ENCODE measurements around the gene UBAP2. TPM values are rescaled to one million over a fixed set of nuclear protein-coding genes. Genes with fewer than 3 reads are reported as not detected.

The UBAP2 gene
- total RNA-seq, 4 donors from 2014 or later, result 27.2 to 52.5 (median 32.9) TPM

DNA sequence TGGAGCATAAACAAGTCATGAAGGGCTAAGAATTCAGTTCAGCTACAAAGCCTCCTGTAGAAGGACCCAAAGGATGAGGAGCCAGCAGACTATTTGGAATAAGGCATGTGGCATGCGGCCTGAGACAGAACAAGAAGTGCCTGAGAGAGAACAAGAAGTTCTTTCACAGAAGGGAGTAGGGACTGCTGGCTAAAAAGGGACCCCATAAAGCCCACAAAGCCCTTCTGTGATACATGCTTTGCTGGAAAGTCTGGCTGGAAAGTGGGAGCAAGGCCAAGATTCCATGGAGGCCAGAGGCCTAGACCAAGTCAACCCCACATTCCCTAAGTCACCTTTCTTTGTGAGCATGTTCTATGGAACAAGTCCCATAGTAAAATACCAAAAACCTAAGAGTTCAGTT lies 35.9 kb upstream of the UBAP2 start:
- H3K27ac ChIP-seq, result peak overlapping the region; percentile 77
- DNase-seq (ENCODE audit: low spot score in 2 of 2), result no peak
- 47% methylated on average over 1 of the region's 1 CpG for WGBS
- no peak overlapping the region for H3K4me3 ChIP-seq
- H3K4me1 ChIP-seq, result peaks cover 14% of the 10 kb centered on the region
- no peaks in the 10 kb centered on the region for H3K27me3 ChIP-seq
- H3K9me3 ChIP-seq, result no peaks in the 10 kb centered on the region
- TF ChIP-seq EP300 (IDR thresholded peaks at IDR 0.05), result peak; percentile 72
- TF ChIP-seq, protein P1, sequence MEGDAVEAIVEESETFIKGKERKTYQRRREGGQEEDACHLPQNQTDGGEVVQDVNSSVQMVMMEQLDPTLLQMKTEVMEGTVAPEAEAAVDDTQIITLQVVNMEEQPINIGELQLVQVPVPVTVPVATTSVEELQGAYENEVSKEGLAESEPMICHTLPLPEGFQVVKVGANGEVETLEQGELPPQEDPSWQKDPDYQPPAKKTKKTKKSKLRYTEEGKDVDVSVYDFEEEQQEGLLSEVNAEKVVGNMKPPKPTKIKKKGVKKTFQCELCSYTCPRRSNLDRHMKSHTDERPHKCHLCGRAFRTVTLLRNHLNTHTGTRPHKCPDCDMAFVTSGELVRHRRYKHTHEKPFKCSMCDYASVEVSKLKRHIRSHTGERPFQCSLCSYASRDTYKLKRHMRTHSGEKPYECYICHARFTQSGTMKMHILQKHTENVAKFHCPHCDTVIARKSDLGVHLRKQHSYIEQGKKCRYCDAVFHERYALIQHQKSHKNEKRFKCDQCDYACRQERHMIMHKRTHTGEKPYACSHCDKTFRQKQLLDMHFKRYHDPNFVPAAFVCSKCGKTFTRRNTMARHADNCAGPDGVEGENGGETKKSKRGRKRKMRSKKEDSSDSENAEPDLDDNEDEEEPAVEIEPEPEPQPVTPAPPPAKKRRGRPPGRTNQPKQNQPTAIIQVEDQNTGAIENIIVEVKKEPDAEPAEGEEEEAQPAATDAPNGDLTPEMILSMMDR (IDR thresholded peaks at IDR 0.05), result no peak
- H3K36me3 ChIP-seq, result peaks cover 41% of the 10 kb centered on the region

DNA sequence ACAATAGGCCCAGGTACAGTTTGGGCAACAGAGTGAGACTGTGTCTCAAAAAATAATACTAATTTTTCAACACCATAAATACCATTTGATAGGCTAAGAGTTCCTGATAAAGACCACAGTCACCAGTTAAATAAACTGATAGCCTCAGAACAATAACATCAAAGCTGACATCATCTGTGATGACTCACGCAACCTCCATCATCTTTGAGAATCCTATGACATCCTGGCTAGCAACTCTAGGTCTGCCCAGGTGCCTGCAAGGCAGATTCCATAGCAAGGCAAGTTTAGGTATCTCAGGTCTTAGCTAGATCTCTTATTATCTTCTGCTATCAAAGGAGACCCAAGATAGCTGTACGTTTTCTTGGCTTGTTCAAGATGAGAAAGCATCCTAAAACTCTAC lies 30.5 kb upstream of the UBAP2 start:
- TF ChIP-seq, protein P1 (IDR thresholded peaks at IDR 0.05), result no peak
- TF ChIP-seq EP300 (IDR thresholded peaks at IDR 0.05), result no peak
- TF ChIP-seq POLR2AphosphoS5 (IDR thresholded peaks at IDR 0.05), result no peak
- TF ChIP-seq POLR2A (IDR thresholded peaks at IDR 0.05), result no peak
- DNase-seq (ENCODE audit: low spot score in 2 of 2), result no peak

DNA sequence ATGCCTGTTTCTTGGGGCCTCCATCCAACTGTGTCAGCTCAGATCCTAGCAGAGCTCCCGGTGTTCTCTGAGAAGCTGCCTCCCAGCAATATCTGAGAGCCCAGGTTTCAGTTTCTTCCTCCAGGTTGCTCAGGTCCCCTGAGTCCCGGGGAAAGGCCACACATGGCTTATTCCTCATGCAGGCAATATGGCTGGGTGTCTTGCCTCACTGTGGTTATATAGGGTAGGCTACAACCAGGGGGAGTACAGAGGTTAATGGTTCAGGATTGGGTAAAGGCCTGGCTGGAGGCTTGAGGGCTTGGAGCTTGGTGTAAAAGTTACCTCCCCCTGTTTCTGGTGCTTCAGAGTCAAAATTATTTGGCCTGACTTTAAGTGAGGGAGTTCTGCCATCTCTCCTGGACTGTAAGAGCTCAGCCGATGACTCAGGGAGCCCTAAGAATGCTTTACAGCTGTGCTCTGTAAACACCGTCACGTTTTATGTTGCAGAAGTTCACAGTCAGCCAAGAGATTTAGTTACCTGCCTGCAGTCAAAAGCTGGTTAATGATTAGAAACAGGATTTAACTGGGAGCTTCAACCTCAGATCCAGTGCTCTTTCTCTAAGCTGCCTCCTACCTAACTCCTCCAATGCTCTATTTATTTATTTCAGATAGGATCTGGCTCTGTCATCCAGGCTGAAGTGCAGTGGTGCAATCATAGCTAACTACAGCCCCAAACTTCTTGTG lies 24.3 kb upstream of the UBAP2 start:
- TF ChIP-seq, protein P1 (IDR thresholded peaks at IDR 0.05), result no peak
- TF ChIP-seq POLR2AphosphoS5 (IDR thresholded peaks at IDR 0.05), result no peak
- TF ChIP-seq EP300 (IDR thresholded peaks at IDR 0.05), result no peak
- TF ChIP-seq POLR2A (IDR thresholded peaks at IDR 0.05), result no peak
- H3K4me3 ChIP-seq, result peak overlapping the region; percentile 11
- H3K27me3 ChIP-seq, result no peaks in the 10 kb centered on the region
- peaks cover 29% of the 10 kb centered on the region for H3K4me1 ChIP-seq
- no peaks in the 10 kb centered on the region for H3K36me3 ChIP-seq
- peak overlapping the region; percentile 93 for H3K27ac ChIP-seq
- 27% methylated on average over 5 of the region's 5 CpGs for WGBS
- no peak for DNase-seq (ENCODE audit: low spot score in 2 of 2)
- H3K9me3 ChIP-seq, result no peaks in the 10 kb centered on the region

More for the DNA sequence above, 30.5 kb upstream of the UBAP2 start:
- H3K27ac ChIP-seq, result no peak overlapping the region
- H3K4me1 ChIP-seq, result peaks cover 5% of the 10 kb centered on the region
- no peaks in the 10 kb centered on the region for H3K27me3 ChIP-seq
- WGBS, result 69% methylated on average over 2 of the region's 2 CpGs
- H3K4me3 ChIP-seq, result no peak overlapping the region
- no peaks in the 10 kb centered on the region for H3K9me3 ChIP-seq
- H3K36me3 ChIP-seq, result no peaks in the 10 kb centered on the region

DNA sequence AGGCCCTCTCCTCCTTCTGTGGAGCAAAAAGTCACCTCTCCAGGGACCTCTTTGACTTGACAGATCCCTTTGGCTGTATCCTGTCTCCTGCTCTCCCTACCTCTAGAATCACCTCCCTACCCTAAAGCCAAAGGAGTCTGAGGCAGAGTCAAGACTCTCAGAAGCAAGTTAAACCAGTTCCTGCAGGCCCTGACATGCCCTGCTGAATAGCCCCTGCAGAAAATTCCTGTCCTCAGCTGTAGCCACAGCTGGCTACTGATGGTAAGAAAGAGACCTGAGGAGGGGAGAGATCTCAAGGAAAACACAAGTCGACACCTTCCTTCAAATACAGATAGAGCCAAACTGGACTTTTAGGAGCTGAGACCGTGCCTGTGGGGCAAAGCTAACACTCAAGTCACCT lies 23.7 kb upstream of the UBAP2 start:
- H3K4me3 ChIP-seq, result peak overlapping the region; percentile 11
- H3K4me1 ChIP-seq, result peaks cover 29% of the 10 kb centered on the region
- DNase-seq (ENCODE audit: low spot score in 2 of 2), result no peak
- no peaks in the 10 kb centered on the region for H3K36me3 ChIP-seq
- peak overlapping the region; percentile 93 for H3K27ac ChIP-seq
- 67% methylated on average over 2 of the region's 2 CpGs for WGBS
- H3K9me3 ChIP-seq, result no peaks in the 10 kb centered on the region
- H3K27me3 ChIP-seq, result no peaks in the 10 kb centered on the region
- TF ChIP-seq POLR2A (IDR thresholded peaks at IDR 0.05), result no peak
- TF ChIP-seq POLR2AphosphoS5 (IDR thresholded peaks at IDR 0.05), result peak in 1 of 3 donors; percentile 84

DNA sequence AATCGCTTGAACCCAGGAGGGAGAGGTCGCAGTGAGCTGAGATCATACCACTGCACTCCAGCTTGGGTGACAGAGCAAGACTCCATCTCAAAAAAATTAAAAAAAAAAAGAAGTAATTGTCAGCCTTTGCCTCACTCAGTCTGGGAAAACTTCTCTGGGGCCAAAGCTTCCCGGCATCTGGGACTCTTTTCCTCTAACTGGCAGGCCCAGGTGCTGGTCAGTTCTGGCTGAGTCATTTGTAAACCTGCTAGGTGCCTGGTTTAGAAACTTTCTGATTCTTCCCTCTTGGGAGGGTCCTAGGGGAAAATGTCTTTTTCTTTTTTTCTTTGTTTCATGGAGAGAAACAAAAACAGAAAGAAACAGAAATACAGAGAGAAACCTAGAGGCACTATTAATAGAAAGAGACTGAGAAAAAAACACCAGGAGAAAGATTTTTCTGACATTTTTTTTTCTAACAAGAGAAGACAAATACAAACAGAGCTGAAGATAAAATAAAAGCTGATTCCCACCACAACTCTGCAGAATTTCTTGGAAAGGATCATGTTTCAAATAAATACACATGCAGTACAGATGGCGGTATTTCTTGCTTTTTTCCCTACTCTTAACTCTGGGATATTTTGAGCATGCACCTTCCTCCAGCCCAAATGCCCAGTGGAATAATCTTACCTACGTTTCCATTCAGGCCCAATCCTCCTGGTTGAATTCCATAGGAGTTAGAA lies 22.1 kb upstream of the UBAP2 start:
- Histone ChIP-seq H3K27me3 (no peaks in the 10 kb centered on the region), H3K4me3 (no peak overlapping the region), H3K4me1 (peaks cover 29% of the 10 kb centered on the region), H3K9me3 (no peaks in the 10 kb centered on the region), H3K27ac (no peak overlapping the region), H3K36me3 (no peaks in the 10 kb centered on the region)
- 64% methylated on average over 5 of the region's 5 CpGs for WGBS
- peak in 1 of 2 donors; percentile 24 for DNase-seq (ENCODE audit: low spot score in 2 of 2)
- TF ChIP-seq POLR2AphosphoS5 (IDR thresholded peaks at IDR 0.05) (no peak), EP300 (IDR thresholded peaks at IDR 0.05) (no peak), POLR2A (IDR thresholded peaks at IDR 0.05) (no peak)
- TF ChIP-seq, protein P1 (IDR thresholded peaks at IDR 0.05), result no peak

Data from suprapubic skin (tissue), 4 donors.